MCF 10A (cell line): ENCODE data around the gene NLRP5. TPM values are rescaled to one million over a fixed set of nuclear protein-coding genes. Genes with fewer than 3 reads are reported as not detected.
A peak's percentile ranks its signal among the peaks of the same experiment; 100 is the strongest.

ENCODE experiments used
- BruUV-seq: library from RNA; stranded (reverse); fragments of 400-500 nt; replicated peaks from 2 replicates; lab custom pipeline; 2021; lab: Mats Ljungman, UMichigan
- CTCF ChIA-PET: fragments of 300-600 bp; sonication (Branson Sonifier 250); formaldehyde crosslinking; extraction: SDS; loops from one replicate; lab custom pipeline; 2021; ENCODE audit warnings: antibody characterized with exemption, inconsistent platforms; lab: Yijun Ruan, JAX
- POLR2A ChIA-PET: fragments of 300-600, 350-650 bp; sonication (Branson Sonifier 250); formaldehyde crosslinking; extraction: SDS; loops from one replicate; lab custom pipeline; 2020; ENCODE audit warnings: antibody characterized with exemption, inconsistent platforms; lab: Yijun Ruan, JAX
- DNase-seq: peaks from one replicate; pipeline ENCODE4 v3.0.0-alpha.2; 2018; ENCODE audit not compliant: unreplicated experiment
- H3K27ac Mint-ChIP-seq: one replicate; pipeline ENCODE4 v1.8.0; 2022; ENCODE audit warnings: mild to moderate bottlenecking, low read depth, mixed read lengths; ENCODE audit not compliant: unreplicated experiment
- H3K27me3 Mint-ChIP-seq: one replicate; pipeline ENCODE4 v1.8.0; 2022; ENCODE audit warnings: mixed read lengths; ENCODE audit not compliant: insufficient read depth, unreplicated experiment
- H3K36me3 Mint-ChIP-seq: one replicate; pipeline ENCODE4 v1.8.0; 2022; ENCODE audit warnings: mild to moderate bottlenecking, moderate library complexity, mixed read lengths; ENCODE audit not compliant: insufficient read depth, unreplicated experiment
- H3K4me1 Mint-ChIP-seq: one replicate; pipeline ENCODE4 v1.8.0; 2022; ENCODE audit warnings: mixed read lengths; ENCODE audit not compliant: insufficient read depth, unreplicated experiment
- H3K4me3 Mint-ChIP-seq: one replicate; pipeline ENCODE4 v1.8.0; 2022; ENCODE audit warnings: mild to moderate bottlenecking, moderate library complexity, mixed read lengths; ENCODE audit not compliant: unreplicated experiment
- H3K9me3 Mint-ChIP-seq: one replicate; pipeline ENCODE4 v1.8.0; 2022; ENCODE audit warnings: mixed read lengths; ENCODE audit not compliant: unreplicated experiment
- CTCF ChIP-seq: fragments of 200-600 bp; IDR thresholded peaks from one replicate; pipeline ENCODE4 v1.8.0; 2022; ENCODE audit warnings: antibody characterized with exemption, mild to moderate bottlenecking; ENCODE audit not compliant: unreplicated experiment
- intact Hi-C: fragments of 100-400 bp; cut with micrococcal nuclease; formaldehyde crosslinking; loops from 2 replicates; pipeline ENCODE4 v1.14.1; 2022
- total RNA-seq: library from RNA; stranded (reverse); gene quantifications from 2 replicates; pipeline ENCODE4 v1.2.3, GENCODE V29; 2022

The NLRP5 gene
- total RNA-seq, 1 experiment from 2014 or later: not detected

DNA sequence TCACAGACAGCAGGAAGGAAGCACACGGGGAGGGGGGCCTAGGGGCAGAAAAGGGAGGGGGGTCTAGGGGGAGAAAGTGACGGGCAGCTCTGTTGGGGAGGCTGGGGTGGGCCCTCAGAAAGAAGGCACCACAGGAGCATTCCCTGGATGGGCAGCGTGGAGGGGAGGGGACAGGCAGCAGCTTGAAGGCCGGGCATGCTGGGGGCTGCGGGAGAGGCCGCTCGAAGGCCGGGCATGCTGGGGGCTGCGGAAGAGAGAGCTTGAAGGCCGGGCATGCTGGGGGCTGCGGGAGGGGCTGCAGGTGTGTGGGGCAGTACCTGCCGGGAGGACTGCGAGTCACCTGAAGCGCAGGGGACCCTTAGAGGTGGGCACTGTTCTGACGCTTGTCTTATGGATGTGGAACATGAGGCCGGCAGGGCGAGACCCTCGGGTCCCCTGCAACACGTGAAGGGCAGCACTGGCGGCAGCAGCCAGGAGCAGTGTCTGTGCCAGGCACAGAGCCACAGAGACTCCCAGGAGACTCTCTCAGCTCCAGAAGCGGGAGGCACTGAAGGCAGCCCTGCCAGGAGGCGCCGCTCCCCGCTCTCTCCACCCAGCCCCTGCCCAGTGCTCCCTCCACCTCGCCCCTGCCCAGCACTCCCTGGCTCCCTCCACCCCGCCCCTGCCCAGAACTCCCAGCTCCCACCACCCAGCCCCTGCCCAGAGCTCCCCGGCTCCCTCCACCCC, 121.2 kb downstream of the NLRP5 start:
- no peak for TF ChIP-seq CTCF
- ChIA-PET CTCF (interaction anchor here (1.1 to 1.3 kb wide), 2 partner anchors 23 to 32 kb away, joined by 3 to 6 read pairs; no protein-coding TSS in a partner anchor), POLR2A (no interaction called here)
- Mint-ChIP-seq H3K4me1 (peaks cover 12% of the 10 kb centered on the region), H3K36me3 (peaks cover 17% of the 10 kb centered on the region), H3K27ac (peak overlapping the region; percentile 61), H3K4me3 (no peak overlapping the region), H3K9me3 (no peaks in the 10 kb centered on the region), H3K27me3 (no peaks in the 10 kb centered on the region)
- BruUV-seq: no TSS peak
- no peak for DNase-seq
- intact Hi-C loops: no loop called here

DNA sequence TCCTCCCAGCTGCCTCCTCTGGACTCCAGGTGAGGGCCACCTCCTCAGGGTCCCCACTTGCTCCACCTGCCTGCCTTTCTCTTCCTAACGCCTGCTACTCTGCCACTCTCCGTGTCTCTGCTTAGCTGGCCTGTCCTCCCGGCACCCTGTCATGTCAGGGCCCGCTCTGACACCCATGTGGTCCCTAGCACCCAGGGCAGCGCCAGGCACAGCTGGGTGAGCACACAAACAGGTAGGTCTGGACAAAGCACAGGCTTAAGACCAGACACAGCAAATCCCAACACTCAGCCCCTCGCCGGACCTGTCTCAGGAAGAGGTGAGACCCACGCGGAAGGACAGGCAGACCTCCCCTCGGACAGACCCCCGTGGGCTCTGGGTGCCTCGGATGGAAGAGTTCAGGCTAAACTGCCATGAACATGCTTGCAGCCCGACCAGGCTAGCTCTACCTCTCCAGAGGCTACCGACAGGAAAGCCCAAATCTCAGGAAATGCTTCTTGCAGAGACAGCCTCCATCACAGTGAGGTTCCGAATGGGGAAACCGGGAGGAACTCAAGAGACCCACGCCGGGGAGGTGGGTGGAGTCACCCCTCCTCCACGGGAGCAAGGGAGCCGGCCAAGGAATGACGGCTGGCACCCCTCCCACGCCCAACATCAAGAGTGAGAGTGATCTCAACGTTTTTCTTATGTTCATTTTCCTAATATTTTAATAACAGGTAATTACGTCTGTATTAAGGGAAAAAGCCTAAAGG, 122.0 kb downstream of the NLRP5 start:
- ChIA-PET POLR2A (no interaction called here), CTCF (interaction anchor here (1.1 to 1.3 kb wide), 2 partner anchors 23 to 33 kb away, joined by 3 to 6 read pairs; no protein-coding TSS in a partner anchor)
- intact Hi-C loops: no loop called here
- TF ChIP-seq CTCF: no peak
- no peaks in the 10 kb centered on the region for H3K9me3 Mint-ChIP-seq
- peaks cover 15% of the 10 kb centered on the region for H3K4me1 Mint-ChIP-seq
- no peak overlapping the region for H3K4me3 Mint-ChIP-seq
- BruUV-seq: no TSS peak
- no peak for DNase-seq
- peaks cover 12% of the 10 kb centered on the region for H3K36me3 Mint-ChIP-seq
- H3K27me3 Mint-ChIP-seq: no peaks in the 10 kb centered on the region
- H3K27ac Mint-ChIP-seq: peak overlapping the region; percentile 61

- peaks cover 17% of the 10 kb centered on the region for H3K36me3 Mint-ChIP-seq
- H3K27me3 Mint-ChIP-seq: no peaks in the 10 kb centered on the region
- H3K4me1 Mint-ChIP-seq: peaks cover 15% of the 10 kb centered on the region
- ChIA-PET CTCF (no interaction called here), POLR2A (no interaction called here)
- H3K4me3 Mint-ChIP-seq: no peak overlapping the region
- no peak for DNase-seq
- no peak for TF ChIP-seq CTCF
- no TSS peak for BruUV-seq
- intact Hi-C loops: no loop called here
- no peak overlapping the region for H3K27ac Mint-ChIP-seq
- no peaks in the 10 kb centered on the region for H3K9me3 Mint-ChIP-seq
Observed at GRCh38 chr19:56109226-56109625, 122.7 kb downstream of the NLRP5 start.
